ENCODE results near the gene PERM1.

PERM1 gene

DNA sequence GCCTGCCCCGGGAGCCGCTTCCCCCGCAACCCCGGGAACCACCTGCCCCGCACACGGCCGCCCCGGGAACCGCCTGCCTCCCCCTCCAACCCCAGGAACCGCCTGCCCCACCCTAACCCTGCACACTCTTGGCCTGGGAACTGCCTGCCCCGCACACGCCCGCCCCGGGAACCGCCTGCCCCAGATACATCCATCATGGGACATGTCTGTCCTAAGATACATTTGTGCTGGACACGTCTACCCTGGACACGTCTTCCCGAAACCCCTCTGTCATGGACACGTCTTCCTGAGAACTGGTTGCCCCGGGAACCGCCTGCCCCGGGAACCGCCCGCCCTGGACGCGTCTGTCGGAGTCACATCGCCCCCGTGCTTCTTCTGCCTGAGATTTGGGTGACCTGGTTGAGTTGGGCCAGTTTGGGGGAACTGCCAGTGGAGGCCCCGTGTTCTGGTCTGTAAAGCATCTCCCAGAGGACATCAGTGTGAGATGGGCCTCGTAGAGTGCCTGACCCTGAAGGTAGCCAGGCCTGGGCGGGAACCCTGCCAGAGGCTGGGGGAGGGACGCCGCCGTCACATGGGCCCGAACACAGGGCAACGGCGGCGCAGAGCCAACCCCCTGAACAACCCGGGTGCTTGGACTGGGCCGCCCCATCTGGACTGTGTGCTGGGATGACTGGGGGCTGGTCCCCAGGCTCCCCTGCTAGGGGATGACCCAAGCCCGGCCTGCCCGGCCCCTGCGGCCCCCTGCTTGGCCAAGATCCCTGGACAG lies 3.6 kb downstream of the PERM1 start:
- TF ChIP-seq TEAD4 (IDR thresholded peaks at IDR 0.05), result no peak
- TF ChIP-seq, protein P1, sequence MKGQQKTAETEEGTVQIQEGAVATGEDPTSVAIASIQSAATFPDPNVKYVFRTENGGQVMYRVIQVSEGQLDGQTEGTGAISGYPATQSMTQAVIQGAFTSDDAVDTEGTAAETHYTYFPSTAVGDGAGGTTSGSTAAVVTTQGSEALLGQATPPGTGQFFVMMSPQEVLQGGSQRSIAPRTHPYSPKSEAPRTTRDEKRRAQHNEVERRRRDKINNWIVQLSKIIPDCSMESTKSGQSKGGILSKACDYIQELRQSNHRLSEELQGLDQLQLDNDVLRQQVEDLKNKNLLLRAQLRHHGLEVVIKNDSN (IDR thresholded peaks at IDR 0.05), result no peak; the same call in 1 of the 2 replicates
- TF ChIP-seq EP300 (IDR thresholded peaks at IDR 0.05; ENCODE audit: borderline replicate concordance), result no peak
- TF ChIP-seq CEBPB (IDR thresholded peaks at IDR 0.05), result no peak
- TF ChIP-seq NFIC (IDR thresholded peaks at IDR 0.05), result no peak; the same call in 1 of the 2 replicates
- no peak for TF ChIP-seq FOXM1 (IDR thresholded peaks at IDR 0.05; ENCODE audit: borderline replicate concordance, low read depth)
- TF ChIP-seq, protein P2, sequence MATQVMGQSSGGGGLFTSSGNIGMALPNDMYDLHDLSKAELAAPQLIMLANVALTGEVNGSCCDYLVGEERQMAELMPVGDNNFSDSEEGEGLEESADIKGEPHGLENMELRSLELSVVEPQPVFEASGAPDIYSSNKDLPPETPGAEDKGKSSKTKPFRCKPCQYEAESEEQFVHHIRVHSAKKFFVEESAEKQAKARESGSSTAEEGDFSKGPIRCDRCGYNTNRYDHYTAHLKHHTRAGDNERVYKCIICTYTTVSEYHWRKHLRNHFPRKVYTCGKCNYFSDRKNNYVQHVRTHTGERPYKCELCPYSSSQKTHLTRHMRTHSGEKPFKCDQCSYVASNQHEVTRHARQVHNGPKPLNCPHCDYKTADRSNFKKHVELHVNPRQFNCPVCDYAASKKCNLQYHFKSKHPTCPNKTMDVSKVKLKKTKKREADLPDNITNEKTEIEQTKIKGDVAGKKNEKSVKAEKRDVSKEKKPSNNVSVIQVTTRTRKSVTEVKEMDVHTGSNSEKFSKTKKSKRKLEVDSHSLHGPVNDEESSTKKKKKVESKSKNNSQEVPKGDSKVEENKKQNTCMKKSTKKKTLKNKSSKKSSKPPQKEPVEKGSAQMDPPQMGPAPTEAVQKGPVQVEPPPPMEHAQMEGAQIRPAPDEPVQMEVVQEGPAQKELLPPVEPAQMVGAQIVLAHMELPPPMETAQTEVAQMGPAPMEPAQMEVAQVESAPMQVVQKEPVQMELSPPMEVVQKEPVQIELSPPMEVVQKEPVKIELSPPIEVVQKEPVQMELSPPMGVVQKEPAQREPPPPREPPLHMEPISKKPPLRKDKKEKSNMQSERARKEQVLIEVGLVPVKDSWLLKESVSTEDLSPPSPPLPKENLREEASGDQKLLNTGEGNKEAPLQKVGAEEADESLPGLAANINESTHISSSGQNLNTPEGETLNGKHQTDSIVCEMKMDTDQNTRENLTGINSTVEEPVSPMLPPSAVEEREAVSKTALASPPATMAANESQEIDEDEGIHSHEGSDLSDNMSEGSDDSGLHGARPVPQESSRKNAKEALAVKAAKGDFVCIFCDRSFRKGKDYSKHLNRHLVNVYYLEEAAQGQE (IDR thresholded peaks at IDR 0.05; ENCODE audit: low read depth), result no peak
- TF ChIP-seq, protein P3, sequence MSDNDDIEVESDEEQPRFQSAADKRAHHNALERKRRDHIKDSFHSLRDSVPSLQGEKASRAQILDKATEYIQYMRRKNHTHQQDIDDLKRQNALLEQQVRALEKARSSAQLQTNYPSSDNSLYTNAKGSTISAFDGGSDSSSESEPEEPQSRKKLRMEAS (IDR thresholded peaks at IDR 0.05), result no peak
- no peak for TF ChIP-seq TAF1 (IDR thresholded peaks at IDR 0.05; ENCODE audit: low read depth)
- no peak for TF ChIP-seq YY1 (IDR thresholded peaks at IDR 0.05; ENCODE audit: low read depth)
- TF ChIP-seq RAD21 (IDR thresholded peaks at IDR 0.05; ENCODE audit: low read depth), result no peak; the same call in 1 of the 2 replicates
- no peak for TF ChIP-seq ZBTB7A (IDR thresholded peaks at IDR 0.05; ENCODE audit: low read depth)
- TF ChIP-seq CREB1 (IDR thresholded peaks at IDR 0.05; ENCODE audit: low read depth), result no peak
- TF ChIP-seq TCF12 (IDR thresholded peaks at IDR 0.05; ENCODE audit: low read depth), result no peak
- TF ChIP-seq EGR1 (IDR thresholded peaks at IDR 0.05), result no peak

DNA sequence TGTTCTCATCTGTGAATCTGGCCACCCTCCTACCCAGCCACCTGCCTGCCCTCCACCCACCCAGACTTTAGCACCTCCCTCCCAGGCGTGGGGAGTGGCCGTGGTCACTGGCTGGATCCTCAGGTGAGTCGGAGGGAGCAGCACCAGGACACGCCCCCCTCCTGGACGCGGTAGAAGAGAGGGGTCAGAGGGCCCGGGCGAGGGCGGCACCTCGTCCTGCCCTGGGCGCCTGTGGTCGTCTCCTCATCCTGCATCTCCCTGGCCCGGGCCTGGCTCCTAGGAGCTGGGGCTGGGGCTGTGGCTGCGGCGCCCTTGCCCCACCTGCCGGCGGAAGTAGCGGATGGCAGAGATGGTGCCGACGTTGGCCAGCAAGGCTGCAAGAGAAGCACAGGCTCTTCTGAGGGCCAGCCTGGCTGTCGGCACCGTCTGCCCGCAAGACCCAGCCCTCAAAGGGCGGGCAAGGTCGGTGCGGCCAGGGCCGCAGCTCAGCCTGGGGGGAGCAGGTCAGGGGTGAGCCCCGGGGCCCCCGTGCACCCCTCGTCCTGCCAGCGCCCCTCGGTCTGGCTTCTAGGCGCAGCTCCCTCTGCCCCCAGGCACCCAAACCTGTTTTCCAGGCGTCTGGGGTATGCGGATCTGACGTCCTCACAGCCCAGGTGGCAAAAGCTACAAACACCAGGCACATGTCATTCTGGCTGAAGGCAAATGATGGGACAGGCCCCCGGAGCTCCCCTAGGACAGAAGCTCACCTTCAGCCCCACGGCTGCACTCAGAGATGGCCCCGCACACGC lies 5.8 kb downstream of the PERM1 start:
- TF ChIP-seq NFIC (IDR thresholded peaks at IDR 0.05), result no peak
- TF ChIP-seq CEBPB (IDR thresholded peaks at IDR 0.05), result no peak
- no peak for TF ChIP-seq EGR1 (IDR thresholded peaks at IDR 0.05)
- no peak for TF ChIP-seq CREB1 (IDR thresholded peaks at IDR 0.05; ENCODE audit: low read depth)
- TF ChIP-seq, protein P3 (IDR thresholded peaks at IDR 0.05), result no peak; the same call in 1 of the 2 replicates
- no peak for TF ChIP-seq FOXM1 (IDR thresholded peaks at IDR 0.05; ENCODE audit: borderline replicate concordance, low read depth)
- TF ChIP-seq TAF1 (IDR thresholded peaks at IDR 0.05; ENCODE audit: low read depth), result no peak; the same call in 1 of the 2 replicates
- no peak for TF ChIP-seq TCF12 (IDR thresholded peaks at IDR 0.05; ENCODE audit: low read depth)
- TF ChIP-seq TEAD4 (IDR thresholded peaks at IDR 0.05), result no peak
- TF ChIP-seq EP300 (IDR thresholded peaks at IDR 0.05; ENCODE audit: borderline replicate concordance), result no peak
- 0 out of 2 replicates have a peak, but pooled peaks have one; percentile 30 for TF ChIP-seq ZBTB7A (IDR thresholded peaks at IDR 0.05; ENCODE audit: low read depth)
- peak; percentile 40; the same call in 1 of the 2 replicates for TF ChIP-seq RAD21 (IDR thresholded peaks at IDR 0.05; ENCODE audit: low read depth)
- TF ChIP-seq YY1 (IDR thresholded peaks at IDR 0.05; ENCODE audit: low read depth), result no peak

DNA sequence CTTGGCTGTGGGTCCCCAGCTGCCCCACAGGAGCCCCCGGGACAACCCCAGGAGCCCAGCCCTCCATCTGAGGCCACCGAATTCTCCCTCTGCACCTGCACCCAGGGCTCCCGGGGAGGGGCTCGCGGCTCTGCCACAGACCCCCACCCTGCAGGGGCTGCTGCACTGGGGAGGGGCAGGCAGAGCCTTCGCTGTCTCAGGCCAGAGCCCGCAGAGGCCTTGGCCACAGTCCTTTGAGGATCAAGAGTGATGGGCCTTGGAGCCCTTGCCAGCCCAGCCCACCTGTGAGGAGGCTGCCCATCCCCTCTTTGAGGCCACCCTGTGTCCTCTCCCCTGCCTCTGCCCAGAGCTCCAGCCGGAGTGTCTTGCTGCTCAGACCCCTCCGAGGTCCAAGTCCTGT lies 6.5 kb downstream of the PERM1 start:
- TF ChIP-seq ZBTB7A (IDR thresholded peaks at IDR 0.05; ENCODE audit: low read depth), result no peak
- TF ChIP-seq EP300 (IDR thresholded peaks at IDR 0.05; ENCODE audit: borderline replicate concordance), result no peak
- no peak for TF ChIP-seq CREB1 (IDR thresholded peaks at IDR 0.05; ENCODE audit: low read depth)
- TF ChIP-seq FOXM1 (IDR thresholded peaks at IDR 0.05; ENCODE audit: borderline replicate concordance, low read depth), result no peak

- TF ChIP-seq, protein P1 (IDR thresholded peaks at IDR 0.05), result no peak
- TF ChIP-seq TEAD4 (IDR thresholded peaks at IDR 0.05) (no peak), ZBTB7A (IDR thresholded peaks at IDR 0.05; ENCODE audit: low read depth) (no peak), RAD21 (IDR thresholded peaks at IDR 0.05; ENCODE audit: low read depth) (no peak), CREB1 (IDR thresholded peaks at IDR 0.05; ENCODE audit: low read depth) (no peak), TAF1 (IDR thresholded peaks at IDR 0.05; ENCODE audit: low read depth) (no peak), NFIC (IDR thresholded peaks at IDR 0.05) (no peak), FOXM1 (IDR thresholded peaks at IDR 0.05; ENCODE audit: borderline replicate concordance, low read depth) (no peak), EP300 (IDR thresholded peaks at IDR 0.05; ENCODE audit: borderline replicate concordance) (no peak), EGR1 (IDR thresholded peaks at IDR 0.05) (no peak)
- TF ChIP-seq, protein P3 (IDR thresholded peaks at IDR 0.05), result no peak
- TF ChIP-seq, protein P2 (IDR thresholded peaks at IDR 0.05; ENCODE audit: low read depth), result no peak
Observed at GRCh38 chr1:974687-975328, 7.1 kb downstream of the PERM1 start.
